Left renal pelvis (tissue), 4 donors: ENCODE data around the gene SETD3. TPM values are rescaled to one million over a fixed set of nuclear protein-coding genes. Genes with fewer than 3 reads are reported as not detected.
"Not testable (repeated sequence)": the region's sequence is repeated elsewhere in the genome, so short reads cannot be mapped to it uniquely, and the experiment has no call there.

ENCODE experiments used
- DNase-seq, 4 donors: peaks; one replicate each; pipeline ENCODE4 v3.0.0-alpha.2; 2013; ENCODE audit warnings: low read depth in 4 of 4, low spot score in 3 of 4
- polyA plus RNA-seq, 4 donors: library from polyadenylated mRNA; unstranded; fragments of 120-200 nt; gene quantifications; one replicate each; pipeline ENCODE4 v1.2.1, GENCODE V29; 2013; ENCODE audit not compliant: insufficient read length in 4 of 4

The SETD3 gene
- polyA plus RNA-seq, 4 donors = 49.6 to 65.9 (median 64.0) TPM

DNA sequence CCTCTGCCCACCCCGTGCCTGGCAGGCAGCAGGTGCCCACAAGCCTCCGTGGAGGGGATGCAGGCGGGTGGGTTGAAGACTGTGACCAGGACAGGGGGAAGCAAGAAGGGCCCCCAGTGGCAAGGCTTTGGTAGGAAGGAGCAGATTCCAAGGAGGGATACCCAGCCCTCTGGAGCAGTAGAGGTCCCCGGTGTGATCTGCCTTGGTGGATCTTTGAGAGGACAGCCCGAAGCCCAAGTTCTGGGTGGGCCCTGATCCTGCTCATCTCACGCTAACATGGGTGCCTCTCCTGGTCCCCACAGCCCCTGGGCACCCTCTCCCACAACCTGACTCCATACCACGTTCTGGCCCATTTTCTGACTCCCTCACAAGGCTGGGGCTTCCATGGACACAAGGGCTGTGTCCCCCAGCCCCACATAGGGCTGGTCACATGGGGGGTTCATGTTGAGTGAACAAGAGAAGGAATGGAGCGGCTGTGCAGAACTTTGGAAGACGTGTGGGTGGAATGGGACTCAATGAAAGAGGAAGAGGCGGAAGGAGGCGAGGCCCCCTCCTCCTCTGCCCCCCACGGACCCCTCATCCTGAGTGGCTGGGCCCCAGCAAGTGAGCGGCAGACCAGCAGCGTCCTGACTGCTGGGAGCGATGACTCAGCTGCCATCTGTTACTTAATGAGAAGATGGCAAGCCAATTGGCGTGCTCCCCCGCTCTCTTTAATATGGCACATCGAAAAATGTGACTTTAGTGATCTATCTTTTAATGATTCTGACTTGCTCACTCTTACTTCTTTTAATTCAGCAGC, 131.6 kb downstream of the SETD3 start:
- no peak for DNase-seq

DNA sequence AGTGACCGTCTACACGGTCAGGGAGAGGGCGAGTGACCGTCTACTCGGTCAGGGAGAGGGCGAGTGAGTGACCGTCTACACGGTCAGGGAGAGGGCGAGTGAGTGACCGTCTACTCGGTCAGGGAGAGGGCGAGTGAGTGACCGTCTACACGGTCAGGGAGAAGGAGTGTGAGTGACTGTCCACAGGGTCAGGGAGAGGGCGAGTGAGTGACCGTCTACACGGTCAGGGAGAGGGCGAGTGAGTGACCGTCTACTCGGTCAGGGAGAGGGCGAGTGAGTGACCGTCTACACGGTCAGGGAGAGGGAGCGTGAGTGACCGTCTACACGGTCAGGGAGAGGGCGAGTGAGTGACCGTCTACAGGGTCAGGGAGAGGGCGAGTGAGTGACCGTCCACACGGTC, 132.4 kb downstream of the SETD3 start:
- not testable (repeated sequence) for DNase-seq

Other genes starting within 250 kb of the SETD3 start
- 1 to 10 TPM in 3 of 4 donors, under 1 TPM in 1; 0.60 to 3.1 (median 2.5) TPM for gene BCL11B, start 208.7 kb downstream of the SETD3 start, polyA plus RNA-seq
- 10 to 100 TPM; 45.8 to 57.0 (median 50.4) TPM for gene CCNK, start 550 bp upstream of the SETD3 start, polyA plus RNA-seq
- 10 to 100 TPM; 19.0 to 30.3 (median 26.6) TPM for gene CCDC85C, start 123.3 kb upstream of the SETD3 start, polyA plus RNA-seq
- 1 to 10 TPM; 1.3 to 3.0 (median 1.5) TPM for gene HHIPL1, start 164.3 kb upstream of the SETD3 start, polyA plus RNA-seq
- 1 to 10 TPM; 1.4 to 4.2 (median 2.8) TPM for gene CYP46A1, start 203.4 kb upstream of the SETD3 start, polyA plus RNA-seq